Right lobe of liver (tissue), 6 donors: ENCODE measurements around the gene SRP19. TPM values are rescaled to one million over a fixed set of nuclear protein-coding genes. Genes with fewer than 3 reads are reported as not detected.

Experiments used
- ATAC-seq, 4 donors: fragments of 200-7000 bp; cut with Tn5 transposase; one replicate each; pipeline ENCODE4 v1.9.1; 2020; ENCODE audit warnings: mild to moderate bottlenecking in 4 of 4, moderate library complexity in 4 of 4
- DNase-seq, 3 donors: peaks; one replicate each; pipeline ENCODE4 v3.0.0-alpha.2; 2020
- H3K27ac ChIP-seq, 3 donors: fragments of 200-600 bp; one replicate each; pipeline ENCODE4 v1.8.0; 2022
- H3K27me3 ChIP-seq, 2 donors: fragments of 200-600 bp; one replicate each; pipeline ENCODE4 v1.8.0; 2022
- H3K36me3 ChIP-seq, 4 donors: fragments of 200-600 bp; sonication (generic) in 1 of 4; one replicate each; pipeline versions ENCODE4 v1.5.1 to v1.8.0; 2017 to 2022; ENCODE audit warnings: control low read depth in 1 of 4
- H3K4me1 ChIP-seq, 4 donors: fragments of 200-600 bp; sonication (generic) in 1 of 4; one replicate each; pipeline versions ENCODE4 v1.5.1 to v1.8.0; 2017 to 2022; ENCODE audit warnings: control low read depth in 1 of 4
- H3K4me3 ChIP-seq, 3 donors: fragments of 200-600 bp; one replicate each; pipeline ENCODE4 v1.8.0; 2022
- H3K9me3 ChIP-seq, 4 donors: fragments of 200-600 bp; sonication (generic) in 1 of 4; one replicate each; pipeline versions ENCODE4 v1.5.1 to v1.8.0; 2017 to 2022; ENCODE audit warnings: control low read depth in 1 of 4
- POLR2A ChIP-seq: fragments of 450-650 bp; IDR thresholded peaks from one replicate; pipeline ENCODE4 v1.6.1; 2017; ENCODE audit warnings: antibody characterized with exemption, mild to moderate bottlenecking
- WGBS: methylation state at CpG from one replicate; pipeline ENCODE4 v1.1.6; 2018; ENCODE audit warnings: low coverage, low lambda C conversion rate; ENCODE audit not compliant: insufficient coverage; ENCODE audit errors: missing lambda C conversion rate; 5-methylcytosine and 5-hydroxymethylcytosine counted together
- intact Hi-C, 2 donors: fragments of 100-400 bp; cut with DNase I; formaldehyde crosslinking; loops; one replicate each; pipeline versions ENCODE4 v1.11.2 to v1.14.1; 2022
- long read RNA-seq: library from polyadenylated mRNA; unstranded; transcript quantifications from one replicate; pipeline ENCODE4 v2.0.0, GENCODE V29; 2019
- total RNA-seq, 6 experiments: library from RNA; depleted of rRNA in 2 of 6; stranded (reverse); fragments of >200 nt in 2 of 6; fragmentation: NEBNext Ultra II Directional in 3 of 6; extraction: Animal tissue kit (Norgen Biotek cat#: 25700) in 3 of 6; gene quantifications; one replicate each; pipeline versions ENCODE4 v1.1.0 to v1.2.4, GENCODE V29; 2016 to 2023
- TF ChIP-seq, protein P1 (sequence below), 4 donors: fragments of 200-600 bp in 3 of 4; fragments of 450-650 bp in 1 of 4; IDR thresholded peaks; one replicate each; pipeline versions ENCODE4 v1.5.1 to v1.8.0; 2016 to 2022; ENCODE audit warnings: antibody characterized with exemption in 4 of 4, mild to moderate bottlenecking in 2 of 4
- donor health status: DM: no; HTN: yes; CAD: no.
- donor health status: DM: no; HTN: no; CAD: no.
- donor health status: DM: no; HTN: no; CAD: no.
- donor health status: DM: no; HTN: yes; CAD: no.
- donor health status: DM: no; HTN: yes; CAD: no.

SRP19 gene
- 10 to 100 TPM; 17.0 to 63.4 (median 23.3) TPM for total RNA-seq
- long read RNA-seq, transcript SRP19-206 (5 exons, 2,841 nt), result major isoform, 23 of 25 reads
- long read RNA-seq, partial matches to known transcripts, result 0 of 25 reads
- long read RNA-seq, other reads (novel, unspliced or antisense), result 1 of 25 reads

DNA sequence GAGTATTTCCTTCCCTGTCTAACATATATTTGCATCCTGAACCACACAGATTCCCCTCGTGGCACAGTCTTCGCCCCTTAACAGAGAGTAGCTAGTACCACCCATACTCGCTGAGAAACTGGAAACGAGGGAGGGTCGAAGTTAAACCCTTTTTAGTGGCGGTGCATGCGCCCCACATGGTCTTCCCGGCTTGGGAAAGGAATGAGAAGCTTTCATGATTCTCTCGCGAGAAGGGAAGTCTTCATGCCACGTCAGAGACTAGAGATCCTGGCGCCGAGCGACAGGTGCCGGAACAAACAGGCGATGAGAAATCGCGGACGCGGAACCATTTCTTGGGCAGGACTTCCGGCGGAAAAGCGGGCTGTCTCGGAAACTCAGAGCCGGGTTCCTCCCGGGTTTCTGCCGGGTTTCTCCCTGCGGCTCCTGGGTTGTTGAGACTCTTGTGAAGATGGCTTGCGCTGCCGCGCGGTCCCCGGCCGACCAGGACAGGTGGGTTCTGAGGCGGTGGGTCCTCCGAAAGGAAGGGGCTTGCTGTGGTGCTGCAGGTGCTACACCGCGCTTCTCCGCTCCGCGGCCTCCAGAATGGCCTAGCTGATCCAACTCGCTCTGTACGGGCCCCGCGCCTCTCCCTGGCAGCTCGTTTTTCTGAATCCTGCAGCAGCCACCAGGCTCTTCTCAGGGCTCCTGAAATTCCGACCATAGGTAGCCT lies at the start of gene SRP19:
SRP19 (plus strand) TSS at position 359 of the 709 bp plus-strand sequence; CDS start at position 449, 90 bp downstream.
- Histone ChIP-seq H3K36me3 (peaks cover 0 to 21% (median 7%) of the 10 kb centered on the region in 4 donors), H3K4me3 (peak within 1 kb of the TSS; percentile 86 to 97 (median 94)), H3K9me3 (no peaks in the 10 kb centered on the region), H3K27me3 (no peaks in the 10 kb centered on the region), H3K4me1 (peaks cover 0 to 24% (median 0%) of the 10 kb centered on the region in 4 donors), H3K27ac (peak within 1 kb of the TSS; percentile 31 to 52 (median 34))
- TF ChIP-seq, protein P1, sequence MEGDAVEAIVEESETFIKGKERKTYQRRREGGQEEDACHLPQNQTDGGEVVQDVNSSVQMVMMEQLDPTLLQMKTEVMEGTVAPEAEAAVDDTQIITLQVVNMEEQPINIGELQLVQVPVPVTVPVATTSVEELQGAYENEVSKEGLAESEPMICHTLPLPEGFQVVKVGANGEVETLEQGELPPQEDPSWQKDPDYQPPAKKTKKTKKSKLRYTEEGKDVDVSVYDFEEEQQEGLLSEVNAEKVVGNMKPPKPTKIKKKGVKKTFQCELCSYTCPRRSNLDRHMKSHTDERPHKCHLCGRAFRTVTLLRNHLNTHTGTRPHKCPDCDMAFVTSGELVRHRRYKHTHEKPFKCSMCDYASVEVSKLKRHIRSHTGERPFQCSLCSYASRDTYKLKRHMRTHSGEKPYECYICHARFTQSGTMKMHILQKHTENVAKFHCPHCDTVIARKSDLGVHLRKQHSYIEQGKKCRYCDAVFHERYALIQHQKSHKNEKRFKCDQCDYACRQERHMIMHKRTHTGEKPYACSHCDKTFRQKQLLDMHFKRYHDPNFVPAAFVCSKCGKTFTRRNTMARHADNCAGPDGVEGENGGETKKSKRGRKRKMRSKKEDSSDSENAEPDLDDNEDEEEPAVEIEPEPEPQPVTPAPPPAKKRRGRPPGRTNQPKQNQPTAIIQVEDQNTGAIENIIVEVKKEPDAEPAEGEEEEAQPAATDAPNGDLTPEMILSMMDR (IDR thresholded peaks at IDR 0.05), result no peak
- TF ChIP-seq POLR2A, result peak; percentile 69
- DNase-seq (peak; percentile 94 to 96 (median 96)), ATAC-seq (peak; percentile 97 to 100 (median 99))
- WGBS, result 0% methylated on average over 28 of the region's 47 CpGs
- intact Hi-C loops, result no loop called here

DNA sequence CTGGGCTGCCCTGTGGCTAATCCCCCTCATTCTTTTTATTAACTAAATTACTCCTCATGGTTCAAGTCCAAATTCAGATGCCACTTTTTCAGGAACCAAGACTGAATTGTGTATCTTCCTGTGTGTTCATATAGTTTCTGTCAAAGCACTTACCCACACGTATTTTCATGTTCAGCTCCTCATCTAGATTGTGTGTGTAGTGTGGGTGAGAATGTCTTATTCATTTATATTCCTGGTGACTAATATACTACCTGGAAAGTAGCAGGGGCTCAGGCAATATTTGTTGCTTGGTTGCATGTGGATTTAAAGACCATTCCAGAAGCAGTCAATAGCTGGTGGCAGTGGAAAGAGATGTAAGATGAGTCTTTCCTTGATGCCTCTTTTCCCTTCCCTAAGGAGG lies 48.5 kb upstream of the SRP19 start:
- DNase-seq (no peak), ATAC-seq (no peak)
- TF ChIP-seq, protein P1 (IDR thresholded peaks at IDR 0.05), result no peak
- TF ChIP-seq POLR2A, result no peak
- no peaks in the 10 kb centered on the region for H3K4me1 ChIP-seq
- H3K9me3 ChIP-seq, result no peaks in the 10 kb centered on the region
- H3K27me3 ChIP-seq, result no peaks in the 10 kb centered on the region
- intact Hi-C loops, result no loop called here
- H3K27ac ChIP-seq, result no peak overlapping the region
- H3K36me3 ChIP-seq, result peaks cover 0 to 7% (median 3%) of the 10 kb centered on the region in 4 donors
- WGBS, result 83% methylated on average over 1 of the region's 1 CpG
- H3K4me3 ChIP-seq, result no peak overlapping the region

DNA sequence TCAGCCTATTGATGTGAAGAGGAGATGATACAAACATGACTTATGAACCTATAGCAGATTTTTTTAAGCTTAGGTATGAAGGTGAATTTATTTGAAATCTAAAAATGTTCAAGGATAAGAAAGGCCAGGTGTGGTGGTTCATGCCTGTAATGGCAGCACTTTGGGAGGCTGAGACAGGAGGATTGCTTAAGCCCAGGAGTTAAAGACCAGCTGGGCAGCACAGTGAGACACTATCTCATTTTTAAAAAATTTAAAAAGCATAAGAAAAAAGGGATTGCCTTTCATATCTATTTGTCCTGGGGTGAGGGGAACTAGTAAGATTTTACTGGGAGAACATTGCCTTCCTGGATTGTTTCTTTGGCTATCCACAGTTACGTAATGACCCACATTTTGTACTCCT lies 40.8 kb upstream of the SRP19 start:
- Histone ChIP-seq H3K27ac (no peak overlapping the region), H3K4me1 (no peaks in the 10 kb centered on the region), H3K36me3 (peaks cover 0 to 21% (median 3%) of the 10 kb centered on the region in 4 donors), H3K27me3 (no peaks in the 10 kb centered on the region), H3K9me3 (no peaks in the 10 kb centered on the region), H3K4me3 (no peak overlapping the region)
- 87% methylated on average over 1 of the region's 1 CpG for WGBS
- DNase-seq (no peak), ATAC-seq (no peak)
- intact Hi-C loops, result no loop called here
- TF ChIP-seq POLR2A, result no peak
- TF ChIP-seq, protein P1 (IDR thresholded peaks at IDR 0.05), result no peak

DNA sequence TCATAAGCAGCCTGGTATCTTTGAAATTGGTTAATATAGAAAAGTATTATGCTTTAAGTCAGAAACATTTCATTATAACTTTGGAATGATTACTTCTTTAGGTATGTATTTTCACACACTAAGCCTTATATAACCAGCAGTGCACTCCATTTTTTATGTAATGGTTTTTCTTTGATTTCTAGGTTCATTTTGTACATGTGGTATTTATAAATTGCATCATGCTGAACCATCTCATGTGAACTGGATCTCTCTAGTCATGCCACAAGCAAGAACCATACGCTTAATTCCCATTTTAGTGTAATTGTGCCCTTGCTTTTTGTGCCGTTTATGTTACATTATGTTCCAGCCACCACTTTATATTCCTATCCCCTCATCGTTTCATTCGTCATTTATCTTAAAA lies 38.6 kb upstream of the SRP19 start:
- Histone ChIP-seq H3K4me1 (no peaks in the 10 kb centered on the region), H3K27me3 (no peaks in the 10 kb centered on the region), H3K27ac (no peak overlapping the region), H3K4me3 (no peak overlapping the region), H3K36me3 (peaks cover 0 to 21% (median 2%) of the 10 kb centered on the region in 4 donors), H3K9me3 (no peaks in the 10 kb centered on the region)
- ATAC-seq (no peak), DNase-seq (no peak)
- TF ChIP-seq POLR2A, result no peak
- TF ChIP-seq, protein P1 (IDR thresholded peaks at IDR 0.05), result no peak
- intact Hi-C loops, result no loop called here
- 61% methylated on average over 4 of the region's 4 CpGs for WGBS
